Neural cell (in vitro differentiated cells): ENCODE measurements around the gene TECPR2.

Experiments used
- EP300 ChIP-seq: fragments of 450-650 bp; conservative IDR thresholded peaks from 2 replicates; pipeline ENCODE4 v1.6.1; 2014; ENCODE audit warnings: antibody characterized with exemption, mild to moderate bottlenecking, moderate library complexity; ENCODE audit not compliant: poor library complexity, severe bottlenecking
- EZH2 ChIP-seq: fragments of 200-600, 300-800 bp; shearing (Covaris generic), sonication (generic); IDR thresholded peaks from 2 replicates; pipeline ENCODE4 v1.6.1; 2014; ENCODE audit warnings: antibody characterized with exemption, low read length, borderline replicate concordance, mild to moderate bottlenecking; ENCODE audit not compliant: insufficient read depth, poor library complexity, severe bottlenecking
- TAF1 ChIP-seq: IDR thresholded peaks from 2 replicates; pipeline ENCODE4 v1.6.1; 2012; ENCODE audit warnings: low read depth
- TF ChIP-seq, protein P1 (sequence below): fragments of 450-650 bp; IDR thresholded peaks from 2 replicates; pipeline ENCODE4 v1.5.1; 2014; ENCODE audit warnings: antibody characterized with exemption, mild to moderate bottlenecking, moderate library complexity; ENCODE audit not compliant: poor library complexity, severe bottlenecking
- TF ChIP-seq, protein P2 (sequence below): IDR thresholded peaks from 2 replicates; pipeline ENCODE4 v1.6.1; 2012; ENCODE audit warnings: borderline replicate concordance

DNA sequence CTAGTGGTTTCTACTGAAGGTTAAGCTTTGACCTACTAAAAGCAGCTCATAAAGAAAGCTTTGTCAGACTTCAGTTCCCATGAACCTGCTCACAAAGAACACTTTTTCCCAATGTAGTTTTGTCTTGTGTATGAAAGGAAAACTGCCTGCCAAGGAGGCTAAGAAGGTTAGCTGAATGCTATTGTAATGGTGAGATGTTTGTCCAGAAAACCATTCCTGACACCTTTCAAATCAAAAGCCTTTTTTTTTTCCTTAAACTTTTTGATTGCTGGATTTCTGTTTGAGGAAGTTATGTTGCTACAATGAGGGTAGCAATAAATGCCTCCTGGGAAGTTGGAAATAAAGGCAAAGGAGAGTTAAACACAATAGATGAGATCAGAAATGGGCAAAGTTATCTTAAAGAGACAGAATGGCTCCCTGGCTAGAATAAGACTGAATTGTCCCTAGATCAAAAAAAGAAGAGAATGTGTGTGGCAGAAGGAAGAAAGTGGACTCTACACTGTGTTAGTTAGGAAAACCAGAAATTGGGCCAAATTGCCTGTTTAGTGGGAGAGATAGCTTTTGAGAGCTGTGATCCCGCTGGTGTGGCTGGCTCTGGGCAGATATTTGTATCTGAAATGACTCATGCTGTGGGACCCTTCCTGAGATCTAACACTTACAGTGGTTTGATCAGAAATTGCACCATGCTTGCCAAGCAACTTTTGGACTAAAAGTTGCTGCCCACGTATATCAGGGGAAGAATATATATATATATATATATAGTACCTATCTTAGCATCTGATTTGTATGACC lies 27.5 kb downstream of the TECPR2 start:
- TF ChIP-seq, protein P1, sequence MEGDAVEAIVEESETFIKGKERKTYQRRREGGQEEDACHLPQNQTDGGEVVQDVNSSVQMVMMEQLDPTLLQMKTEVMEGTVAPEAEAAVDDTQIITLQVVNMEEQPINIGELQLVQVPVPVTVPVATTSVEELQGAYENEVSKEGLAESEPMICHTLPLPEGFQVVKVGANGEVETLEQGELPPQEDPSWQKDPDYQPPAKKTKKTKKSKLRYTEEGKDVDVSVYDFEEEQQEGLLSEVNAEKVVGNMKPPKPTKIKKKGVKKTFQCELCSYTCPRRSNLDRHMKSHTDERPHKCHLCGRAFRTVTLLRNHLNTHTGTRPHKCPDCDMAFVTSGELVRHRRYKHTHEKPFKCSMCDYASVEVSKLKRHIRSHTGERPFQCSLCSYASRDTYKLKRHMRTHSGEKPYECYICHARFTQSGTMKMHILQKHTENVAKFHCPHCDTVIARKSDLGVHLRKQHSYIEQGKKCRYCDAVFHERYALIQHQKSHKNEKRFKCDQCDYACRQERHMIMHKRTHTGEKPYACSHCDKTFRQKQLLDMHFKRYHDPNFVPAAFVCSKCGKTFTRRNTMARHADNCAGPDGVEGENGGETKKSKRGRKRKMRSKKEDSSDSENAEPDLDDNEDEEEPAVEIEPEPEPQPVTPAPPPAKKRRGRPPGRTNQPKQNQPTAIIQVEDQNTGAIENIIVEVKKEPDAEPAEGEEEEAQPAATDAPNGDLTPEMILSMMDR: no peak
- TF ChIP-seq EZH2: no peak
- no peak for TF ChIP-seq TAF1
- TF ChIP-seq EP300: no peak
- TF ChIP-seq, protein P2, sequence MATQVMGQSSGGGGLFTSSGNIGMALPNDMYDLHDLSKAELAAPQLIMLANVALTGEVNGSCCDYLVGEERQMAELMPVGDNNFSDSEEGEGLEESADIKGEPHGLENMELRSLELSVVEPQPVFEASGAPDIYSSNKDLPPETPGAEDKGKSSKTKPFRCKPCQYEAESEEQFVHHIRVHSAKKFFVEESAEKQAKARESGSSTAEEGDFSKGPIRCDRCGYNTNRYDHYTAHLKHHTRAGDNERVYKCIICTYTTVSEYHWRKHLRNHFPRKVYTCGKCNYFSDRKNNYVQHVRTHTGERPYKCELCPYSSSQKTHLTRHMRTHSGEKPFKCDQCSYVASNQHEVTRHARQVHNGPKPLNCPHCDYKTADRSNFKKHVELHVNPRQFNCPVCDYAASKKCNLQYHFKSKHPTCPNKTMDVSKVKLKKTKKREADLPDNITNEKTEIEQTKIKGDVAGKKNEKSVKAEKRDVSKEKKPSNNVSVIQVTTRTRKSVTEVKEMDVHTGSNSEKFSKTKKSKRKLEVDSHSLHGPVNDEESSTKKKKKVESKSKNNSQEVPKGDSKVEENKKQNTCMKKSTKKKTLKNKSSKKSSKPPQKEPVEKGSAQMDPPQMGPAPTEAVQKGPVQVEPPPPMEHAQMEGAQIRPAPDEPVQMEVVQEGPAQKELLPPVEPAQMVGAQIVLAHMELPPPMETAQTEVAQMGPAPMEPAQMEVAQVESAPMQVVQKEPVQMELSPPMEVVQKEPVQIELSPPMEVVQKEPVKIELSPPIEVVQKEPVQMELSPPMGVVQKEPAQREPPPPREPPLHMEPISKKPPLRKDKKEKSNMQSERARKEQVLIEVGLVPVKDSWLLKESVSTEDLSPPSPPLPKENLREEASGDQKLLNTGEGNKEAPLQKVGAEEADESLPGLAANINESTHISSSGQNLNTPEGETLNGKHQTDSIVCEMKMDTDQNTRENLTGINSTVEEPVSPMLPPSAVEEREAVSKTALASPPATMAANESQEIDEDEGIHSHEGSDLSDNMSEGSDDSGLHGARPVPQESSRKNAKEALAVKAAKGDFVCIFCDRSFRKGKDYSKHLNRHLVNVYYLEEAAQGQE: no peak
